Tibial nerve (tissue), 4 donors: ENCODE data around the gene PRKAR1B. TPM values are rescaled to one million over a fixed set of nuclear protein-coding genes. Genes with fewer than 3 reads are reported as not detected.
"Not testable (repeated sequence)": the region's sequence is repeated elsewhere in the genome, so short reads cannot be mapped to it uniquely, and the experiment has no call there.

Experiments used
- DNase-seq, 2 donors: peaks; one replicate each; pipeline ENCODE4 v3.0.0-alpha.2; 2019; ENCODE audit warnings: low spot score in 2 of 2
- H3K27ac ChIP-seq, 4 donors: fragments of 200-600 bp; sonication (generic) in 3 of 4; one replicate each; pipeline ENCODE4 v1.5.1; 2017 to 2019; ENCODE audit warnings: mild to moderate bottlenecking in 1 of 4
- H3K27me3 ChIP-seq, 2 donors: fragments of 200-600 bp; sonication (generic) in 1 of 2; one replicate each; pipeline versions ENCODE4 v1.5.1 to v1.6.0; 2017 to 2019
- H3K36me3 ChIP-seq, 3 donors: fragments of 200-600 bp; sonication (generic); one replicate each; pipeline ENCODE4 v1.5.1; 2018 to 2019
- H3K4me1 ChIP-seq, 4 donors: fragments of 200-600 bp; sonication (generic) in 3 of 4; one replicate each; pipeline ENCODE4 v1.5.1; 2017 to 2019
- H3K4me3 ChIP-seq, 4 donors: fragments of 200-600 bp; sonication (generic) in 3 of 4; one replicate each; pipeline ENCODE4 v1.5.1; 2017 to 2019; ENCODE audit warnings: mild to moderate bottlenecking in 1 of 4, moderate library complexity in 1 of 4
- H3K9me3 ChIP-seq, 4 donors: fragments of 200-600 bp; sonication (generic) in 3 of 4; one replicate each; pipeline ENCODE4 v1.5.1; 2017 to 2019
- CTCF ChIP-seq, 5 experiments: fragments of 200-600 bp in 3 of 5; fragments of 450-650 bp in 2 of 5; sonication (generic) in 3 of 5; IDR thresholded peaks; one replicate each; pipeline ENCODE4 v1.5.1; 2016 to 2019; ENCODE audit warnings: antibody characterized with exemption in 5 of 5, mild to moderate bottlenecking in 3 of 5, moderate library complexity in 2 of 5
- EP300 ChIP-seq, 2 donors: sonication (generic); formaldehyde crosslinking; IDR thresholded peaks; one replicate each; pipeline ENCODE4 v1.6.1; 2017; ENCODE audit warnings: antibody characterized with exemption in 2 of 2, mild to moderate bottlenecking in 1 of 2
- POLR2A ChIP-seq, 2 donors: fragments of 450-650 bp; IDR thresholded peaks; one replicate each; pipeline ENCODE4 v1.6.1; 2017; ENCODE audit warnings: antibody characterized with exemption in 2 of 2, mild to moderate bottlenecking in 2 of 2, moderate library complexity in 2 of 2
- WGBS, 2 donors: methylation state at CpG; one replicate each; pipeline ENCODE4 v1.1.5; 2018; 5-methylcytosine and 5-hydroxymethylcytosine counted together
- total RNA-seq, 4 donors: library from RNA; depleted of rRNA; stranded (reverse); fragments of >200 nt; gene quantifications; one replicate each; pipeline ENCODE4 v1.1.0, GENCODE V29; 2016

Gene PRKAR1B
- total RNA-seq, 4 donors from 2014 or later: 2.7 to 12.3 (median 4.8) TPM

- Histone ChIP-seq H3K9me3 (peaks cover 0 to 4% (median 0%) of the 10 kb centered on the region in 4 donors), H3K27me3 (no peaks in the 10 kb centered on the region), H3K36me3 (no peaks in the 10 kb centered on the region), H3K4me3 (no peak overlapping the region), H3K27ac (no peak overlapping the region), H3K4me1 (no peaks in the 10 kb centered on the region)
- 96% methylated on average over 4 of the region's 4 CpGs for WGBS, 2 donors
- no peak for TF ChIP-seq CTCF (IDR thresholded peaks at IDR 0.05)
- TF ChIP-seq EP300 (IDR thresholded peaks at IDR 0.05): no peak
- no peak for TF ChIP-seq POLR2A (IDR thresholded peaks at IDR 0.05)
- DNase-seq: no peak
These were observed 71.3 kb downstream of the PRKAR1B start for GRCh38 chr7:655758-656157.

GRCh38 chr7:653829-654764 is 73.0 kb downstream of the PRKAR1B start:
- DNase-seq: no peak
- Histone ChIP-seq H3K36me3 (no peaks in the 10 kb centered on the region), H3K27me3 (no peaks in the 10 kb centered on the region), H3K4me1 (no peaks in the 10 kb centered on the region), H3K27ac (no peak overlapping the region), H3K9me3 (peaks cover 0 to 4% (median 0%) of the 10 kb centered on the region in 4 donors), H3K4me3 (no peak overlapping the region)
- WGBS, 2 donors: 98 to 99% methylated on average over 4 of the region's 4 CpGs
- TF ChIP-seq CTCF (IDR thresholded peaks at IDR 0.05): no peak
- TF ChIP-seq POLR2A (IDR thresholded peaks at IDR 0.05): no peak
- no peak for TF ChIP-seq EP300 (IDR thresholded peaks at IDR 0.05)

GRCh38 chr7:652881-653280 is 74.2 kb downstream of the PRKAR1B start:
- TF ChIP-seq CTCF (IDR thresholded peaks at IDR 0.05): no peak
- no peak for TF ChIP-seq EP300 (IDR thresholded peaks at IDR 0.05)
- no peak for TF ChIP-seq POLR2A (IDR thresholded peaks at IDR 0.05)
- H3K4me3 ChIP-seq: no peak overlapping the region
- 89 to 95% methylated on average over 3 to 4 of the region's 4 CpGs for WGBS, 2 donors
- H3K9me3 ChIP-seq: peaks cover 0 to 4% (median 0%) of the 10 kb centered on the region in 4 donors
- no peaks in the 10 kb centered on the region for H3K4me1 ChIP-seq
- H3K27ac ChIP-seq: no peak overlapping the region
- no peaks in the 10 kb centered on the region for H3K27me3 ChIP-seq
- DNase-seq: no peak
- H3K36me3 ChIP-seq: no peaks in the 10 kb centered on the region

GRCh38 chr7:652167-652566 is 74.9 kb downstream of the PRKAR1B start:
- not testable (repeated sequence) for H3K9me3 ChIP-seq, H3K27ac ChIP-seq, H3K4me3 ChIP-seq, H3K4me1 ChIP-seq, H3K36me3 ChIP-seq, H3K27me3 ChIP-seq, DNase-seq
- 94 to 96% methylated on average over 17 of the region's 17 CpGs for WGBS, 2 donors

GRCh38 chr7:651032-651728 is 75.9 kb downstream of the PRKAR1B start:
- Histone ChIP-seq H3K27ac (no peak overlapping the region), H3K4me3 (no peak overlapping the region), H3K36me3 (no peaks in the 10 kb centered on the region), H3K27me3 (no peaks in the 10 kb centered on the region), H3K9me3 (peaks cover 0 to 4% (median 0%) of the 10 kb centered on the region in 4 donors), H3K4me1 (no peaks in the 10 kb centered on the region)
- 88 to 93% methylated on average over 13 to 14 of the region's 14 CpGs for WGBS, 2 donors
- no peak for DNase-seq
- no peak for TF ChIP-seq POLR2A (IDR thresholded peaks at IDR 0.05)
- TF ChIP-seq CTCF (IDR thresholded peaks at IDR 0.05): no peak
- TF ChIP-seq EP300 (IDR thresholded peaks at IDR 0.05): no peak
